Daoy (cell line): ENCODE results near the gene CD300LG. TPM values are rescaled to one million over a fixed set of nuclear protein-coding genes. Genes with fewer than 3 reads are reported as not detected.
A peak's percentile ranks its signal among the peaks of the same experiment; 100 is the strongest.
"Not testable (repeated sequence)": the region's sequence is repeated elsewhere in the genome, so short reads cannot be mapped to it uniquely, and the experiment has no call there.

Experiments
- DNase-seq: peaks from one replicate; pipeline ENCODE4 v3.0.0-alpha.2; 2015; ENCODE audit warnings: low read depth
- total RNA-seq: library from RNA; depleted of rRNA; stranded (reverse); fragments of >200 nt; shearing (Covaris generic); gene quantifications from 2 replicates; pipeline ENCODE4 v1.2.3, GENCODE V29; 2014

CD300LG gene
- total RNA-seq, 1 experiment from 2014 or later = 0.51 TPM

GRCh38 chr17:43878260-43879175, 31.5 kb downstream of the CD300LG start:
- DNase-seq = peak; percentile 83

- no peak for DNase-seq
These were observed 32.9 kb downstream of the CD300LG start for GRCh38 chr17:43879723-43880419.

GRCh38 chr17:43880420-43880991, 33.5 kb downstream of the CD300LG start:
- DNase-seq = peak; percentile 54

- DNase-seq = no peak
These were observed 34.2 kb downstream of the CD300LG start for GRCh38 chr17:43881181-43881580.

GRCh38 chr17:43881758-43882505, 35.0 kb downstream of the CD300LG start:
- no peak for DNase-seq

- no peak for DNase-seq
These were observed 35.9 kb downstream of the CD300LG start for GRCh38 chr17:43882761-43883415.

GRCh38 chr17:43888548-43888947, 41.6 kb downstream of the CD300LG start:
- no peak for DNase-seq

GRCh38 chr17:43890240-43890639, 43.3 kb downstream of the CD300LG start:
- no peak for DNase-seq

- DNase-seq = no peak
These were observed 45.1 kb downstream of the CD300LG start for GRCh38 chr17:43891851-43892646.

- no peak for DNase-seq
These were observed 45.6 kb downstream of the CD300LG start for GRCh38 chr17:43892647-43892952.

- DNase-seq = not testable (repeated sequence)
These were observed 47.5 kb downstream of the CD300LG start for GRCh38 chr17:43894494-43894893.

- DNase-seq = no peak
These were observed 50.9 kb downstream of the CD300LG start for GRCh38 chr17:43897831-43898230.

GRCh38 chr17:43898446-43898845, 51.5 kb downstream of the CD300LG start:
- DNase-seq = no peak

GRCh38 chr17:43900183-43900857, 53.3 kb downstream of the CD300LG start:
- DNase-seq = peak; percentile 91

- no peak for DNase-seq
These were observed 54.1 kb downstream of the CD300LG start for GRCh38 chr17:43900858-43901754.

GRCh38 chr17:43901861-43902589, 55.0 kb downstream of the CD300LG start:
- no peak for DNase-seq

- no peak for DNase-seq
These were observed 58.5 kb downstream of the CD300LG start for GRCh38 chr17:43905400-43905984.
